Measurements from ENCODE around the gene GCK. TPM values are rescaled to one million over a fixed set of nuclear protein-coding genes. Genes with fewer than 3 reads are reported as not detected.
A peak's percentile ranks its signal among the peaks of the same experiment; 100 is the strongest.

Gene GCK
- total and polyA plus RNA-seq, 2 of the 13 experiments (the other 11 are each of a cell fraction or from before 2014, with no cell fraction given), result not detected

GRCh38 chr7:44098092-44099068 lies 90.9 kb downstream of the GCK start (continued):
- no peak for TF ChIP-seq ZNF234 (CRISPR knock-in tag; conservative IDR thresholded peaks at IDR 0.05)
- no peak for TF ChIP-seq NBN (conservative IDR thresholded peaks at IDR 0.05)
- TF ChIP-seq ZNF567 (CRISPR knock-in tag; IDR thresholded peaks at IDR 0.05; ENCODE audit: borderline replicate concordance), result no peak
- TF ChIP-seq MTERF4 (CRISPR knock-in tag; IDR thresholded peaks at IDR 0.05), result no peak
- TF ChIP-seq ZZZ3 (CRISPR knock-in tag; IDR thresholded peaks at IDR 0.05; ENCODE audit: borderline replicate concordance), result no peak
- no peak for TF ChIP-seq ZNF549 (CRISPR knock-in tag; IDR thresholded peaks at IDR 0.05)
- no peak for TF ChIP-seq ZNF646 (CRISPR knock-in tag; IDR thresholded peaks at IDR 0.05)
- TF ChIP-seq HIVEP1 (CRISPR knock-in tag; IDR thresholded peaks at IDR 0.05), result no peak
- TF ChIP-seq NR0B2 (CRISPR knock-in tag; IDR thresholded peaks at IDR 0.05), result no peak
- TF ChIP-seq NFYB (CRISPR knock-in tag; IDR thresholded peaks at IDR 0.05), result no peak
- no peak for TF ChIP-seq ELK4 (CRISPR knock-in tag; IDR thresholded peaks at IDR 0.05; ENCODE audit: borderline replicate concordance)
- TF ChIP-seq ZNF274 (CRISPR knock-in tag; IDR thresholded peaks at IDR 0.05), result no peak
- TF ChIP-seq ZNF121 (CRISPR knock-in tag; IDR thresholded peaks at IDR 0.05), result peak; percentile 90
- TF ChIP-seq ZNF18 (CRISPR knock-in tag; IDR thresholded peaks at IDR 0.05; ENCODE audit: insufficient replicate concordance), result no peak
- TF ChIP-seq TBX2 (CRISPR knock-in tag; IDR thresholded peaks at IDR 0.05; ENCODE audit: borderline replicate concordance), result no peak

All from HepG2 (cell line).